HepG2 (cell line): ENCODE data around the gene ABCC5. TPM values are rescaled to one million over a fixed set of nuclear protein-coding genes. Genes with fewer than 3 reads are reported as not detected.

ENCODE experiments used
- ATAC-seq: fragments of 200-7000 bp; cut with Tn5 transposase; 3 replicates; pipeline ENCODE4 v1.9.1; 2020; ENCODE audit warnings: mild to moderate bottlenecking, moderate library complexity
- BruUV-seq: library from RNA; stranded (reverse); fragments of 400-500 nt; replicated peaks from 2 replicates; lab custom pipeline; 2021; lab: Mats Ljungman, UMichigan
- CTCF ChIA-PET: fragments of 300-600 bp; formaldehyde crosslinking; extraction: SDS; loops from one replicate; lab custom pipeline; 2021; ENCODE audit warnings: low total read pairs, inconsistent platforms, low intra/inter-chr PET ratio; lab: Yijun Ruan, JAX
- POLR2A ChIA-PET: fragments of 350-600 bp; sonication (Branson Sonifier 250); formaldehyde crosslinking; loops from one replicate; lab custom pipeline; 2020; ENCODE audit warnings: antibody characterized with exemption, inconsistent platforms; lab: Yijun Ruan, JAX
- DNase-seq: peaks from one replicate; pipeline ENCODE4 v3.0.0-alpha.2; 2015; ENCODE audit warnings: low spot score
- FAIRE-seq: peaks from 3 replicates; lab custom pipeline; 2011; peaks lifted over from hg19 to GRCh38; lab: Jason Lieb, UNC
- H2AFZ ChIP-seq: one replicate; pipeline ENCODE4 v1.6.1; 2011; ENCODE audit warnings: low read length, inconsistent platforms
- H3K27ac ChIP-seq: fragments of 300-600 bp; 3 replicates; pipeline ENCODE4 v1.8.0; 2011; ENCODE audit warnings: mixed run types, mild to moderate bottlenecking, mixed read lengths, low read length, inconsistent platforms; ENCODE audit not compliant: insufficient read depth; ENCODE audit errors: extremely low read length
- H3K27me3 ChIP-seq, 2 experiments: fragments of 200-600 bp in 1 of 2; 2 replicates in 1 of 2; 3 replicates in 1 of 2; pipeline versions ENCODE4 v1.6.0 to v1.8.0; 2011; ENCODE audit warnings: low read length in 2 of 2, mild to moderate bottlenecking in 2 of 2, moderate library complexity in 2 of 2, inconsistent platforms in 1 of 2; ENCODE audit not compliant: insufficient read depth in 2 of 2, control insufficient read depth in 1 of 2
- H3K36me3 ChIP-seq, 2 experiments: fragments of 200-600 bp in 1 of 2; replicated peaks in 1 of 2; 2 replicates in 1 of 2; 3 replicates in 1 of 2; pipeline versions ENCODE4 v1.5.1 to v1.8.0; 2011; ENCODE audit warnings: low read length in 2 of 2, inconsistent platforms in 1 of 2; ENCODE audit not compliant: insufficient read depth in 2 of 2, control insufficient read depth in 1 of 2
- H3K4me1 ChIP-seq: 2 replicates; pipeline ENCODE4 v1.5.1; 2012; ENCODE audit warnings: low read length, inconsistent platforms; ENCODE audit not compliant: insufficient read depth
- H3K4me2 ChIP-seq: 2 replicates; pipeline ENCODE4 v1.6.0; 2011; ENCODE audit warnings: low read depth, low read length, inconsistent platforms
- H3K4me3 ChIP-seq, 3 experiments: fragments of 200-600 bp in 1 of 3; sonication (generic), shearing (Covaris generic) in 1 of 3; replicated peaks in 1 of 3; 2 replicates each; pipeline ENCODE4 v1.5.1; 2011 to 2016; ENCODE audit warnings: low read length in 3 of 3, inconsistent platforms in 2 of 3, low read depth in 2 of 3, mild to moderate bottlenecking in 2 of 3, control low read depth in 1 of 3, mixed read lengths in 1 of 3; ENCODE audit not compliant: insufficient read depth in 1 of 3
- H3K79me2 ChIP-seq: one replicate; pipeline ENCODE4 v1.6.1; 2011; ENCODE audit warnings: low read length, inconsistent platforms; ENCODE audit not compliant: insufficient read depth
- H3K9ac ChIP-seq: 2 replicates; pipeline ENCODE4 v1.6.0; 2011; ENCODE audit warnings: mild to moderate bottlenecking, low read depth, low read length, inconsistent platforms; ENCODE audit not compliant: insufficient read depth
- H3K9me3 ChIP-seq: 2 replicates; pipeline ENCODE4 v1.5.1; 2012; ENCODE audit warnings: mild to moderate bottlenecking, low read length
- H4K20me1 ChIP-seq: 2 replicates; pipeline ENCODE4 v1.6.0; 2011; ENCODE audit warnings: inconsistent platforms, mild to moderate bottlenecking, low read length, moderate library complexity; ENCODE audit not compliant: insufficient read depth
- CC2D1A ChIP-seq: sonication (generic); formaldehyde crosslinking; IDR thresholded peaks from 2 replicates; pipeline ENCODE4 v1.8.1; 2023; ENCODE audit warnings: mild to moderate bottlenecking, missing genetic modification reagents
- ELF3 ChIP-seq: IDR thresholded peaks from 2 replicates; pipeline ENCODE4 v1.6.1; 2016; ENCODE audit warnings: missing genetic modification reagents, missing compliant biosample characterization
- FOSL2 ChIP-seq: sonication (generic); formaldehyde crosslinking; IDR thresholded peaks from 2 replicates; pipeline ENCODE4 v1.4.0; 2020; ENCODE audit warnings: missing genetic modification reagents
- GFI1 ChIP-seq: sonication (generic); formaldehyde crosslinking; IDR thresholded peaks from 2 replicates; pipeline ENCODE4 v1.5.0; 2020; ENCODE audit warnings: missing genetic modification reagents, mild to moderate bottlenecking, borderline replicate concordance
- HMG20B ChIP-seq: conservative IDR thresholded peaks from 2 replicates; pipeline ENCODE4 v1.6.1; 2016; ENCODE audit warnings: missing genetic modification reagents, missing compliant biosample characterization
- HNRNPUL1 ChIP-seq: fragments of 200-400 bp; formaldehyde crosslinking; IDR thresholded peaks from 2 replicates; pipeline ENCODE4 v1.6.1; 2017; ENCODE audit warnings: low read depth, mild to moderate bottlenecking, low read length, moderate library complexity
- KDM4B ChIP-seq: sonication (generic); formaldehyde crosslinking; IDR thresholded peaks from 2 replicates; pipeline ENCODE4 v1.4.0; 2020; ENCODE audit warnings: missing genetic modification reagents
- MED1 ChIP-seq: sonication (generic); formaldehyde crosslinking; IDR thresholded peaks from 2 replicates; pipeline ENCODE4 v1.4.0; 2020; ENCODE audit warnings: missing genetic modification reagents
- SP2 ChIP-seq: sonication (generic); formaldehyde crosslinking; IDR thresholded peaks from 2 replicates; pipeline ENCODE4 v1.5.1; 2020; ENCODE audit warnings: mild to moderate bottlenecking, missing genetic modification reagents
- SPEN ChIP-seq: sonication (generic); formaldehyde crosslinking; IDR thresholded peaks from 2 replicates; pipeline ENCODE4 v1.5.1; 2020; ENCODE audit warnings: low read depth, mild to moderate bottlenecking, missing genetic modification reagents
- SRSF1 ChIP-seq: fragments of 200-400 bp; formaldehyde crosslinking; optimal IDR thresholded peaks from 2 replicates; pipeline ENCODE3; 2017; ENCODE audit warnings: mild to moderate bottlenecking, low read depth, low read length, moderate library complexity
- ZBTB1 ChIP-seq: sonication (generic); formaldehyde crosslinking; IDR thresholded peaks from 2 replicates; pipeline ENCODE4 v1.4.0; 2020; ENCODE audit warnings: missing genetic modification reagents, borderline replicate concordance
- ZBTB33 ChIP-seq: sonication (generic); formaldehyde crosslinking; IDR thresholded peaks from 2 replicates; pipeline ENCODE4 v1.4.0; 2020; ENCODE audit warnings: missing genetic modification reagents
- ZC3H13 ChIP-seq: sonication (generic); formaldehyde crosslinking; IDR thresholded peaks from 2 replicates; pipeline ENCODE4 v1.8.1; 2023; ENCODE audit warnings: mild to moderate bottlenecking, missing genetic modification reagents, moderate library complexity
- ZKSCAN1 ChIP-seq: fragments of 150-350 bp; IDR thresholded peaks from 2 replicates; pipeline ENCODE4 v1.6.1; 2014; ENCODE audit warnings: low read length
- ZMYM2 ChIP-seq: sonication (generic); formaldehyde crosslinking; IDR thresholded peaks from 2 replicates; pipeline ENCODE4 v1.8.0; 2022; ENCODE audit warnings: mild to moderate bottlenecking, missing genetic modification reagents
- ZNF224 ChIP-seq: sonication (generic); formaldehyde crosslinking; IDR thresholded peaks from 2 replicates; pipeline ENCODE4 v1.5.0; 2020; ENCODE audit warnings: mild to moderate bottlenecking, missing genetic modification reagents
- ZNF335 ChIP-seq: sonication (generic); formaldehyde crosslinking; IDR thresholded peaks from 2 replicates; pipeline ENCODE4 v1.4.0; 2020; ENCODE audit warnings: missing genetic modification reagents
- ZNF431 ChIP-seq: sonication (generic); formaldehyde crosslinking; IDR thresholded peaks from 2 replicates; pipeline ENCODE4 v1.9.0; 2022; ENCODE audit warnings: missing genetic modification reagents, low read depth, mild to moderate bottlenecking, borderline replicate concordance
- ZNF451 ChIP-seq: sonication (generic); formaldehyde crosslinking; IDR thresholded peaks from 2 replicates; pipeline ENCODE4 v1.5.0; 2020; ENCODE audit warnings: mild to moderate bottlenecking, missing genetic modification reagents
- ZNF564 ChIP-seq: sonication (generic); formaldehyde crosslinking; IDR thresholded peaks from 2 replicates; pipeline ENCODE4 v1.8.1; 2023; ENCODE audit warnings: mild to moderate bottlenecking, missing genetic modification reagents
- ZNF780A ChIP-seq: sonication (generic); formaldehyde crosslinking; IDR thresholded peaks from 2 replicates; pipeline ENCODE4 v1.8.0; 2022; ENCODE audit warnings: mild to moderate bottlenecking, missing genetic modification reagents, moderate library complexity
- WGBS: methylation state at CpG from one replicate; pipeline ENCODE4 v1.1.6; 2017; ENCODE audit warnings: low lambda C conversion rate; 5-methylcytosine and 5-hydroxymethylcytosine counted together
- in situ Hi-C: cut with HindIII; loops from 2 replicates; pipeline ENCODE4 v1.10.0; 2017; ENCODE audit warnings: low pct_unique_long_range_greater_than_20kb; ENCODE audit not compliant: extremely low pct_ligation_motif_present
- intact Hi-C: fragments of 100-400 bp; cut with micrococcal nuclease; formaldehyde crosslinking; loops from one replicate; pipeline ENCODE4 v1.10.0; 2022; ENCODE audit not compliant: unreplicated experiment
- polyA plus RNA-seq, 8 experiments: library from polyadenylated mRNA; depleted of rRNA in 3 of 8; stranded (reverse) in 7 of 8; unstranded in 1 of 8; fragments of >200 nt; fragmentation: Illumina TruSeq in 4 of 8; extraction: Trizol in 4 of 8; gene quantifications; 2 replicates each; pipeline versions ENCODE4 v1.2.1 to v1.2.3, GENCODE V29; 2011 to 2016; ENCODE audit warnings: low read depth in 4 of 8, missing spikeins in 1 of 8, mixed read lengths in 1 of 8; ENCODE audit not compliant: insufficient read depth in 1 of 8
- total RNA-seq, 5 experiments: library from RNA; depleted of rRNA; stranded (reverse); fragments of >200 nt; fragmentation: Illumina TruSeq; extraction: Trizol; gene quantifications; 2 replicates each; pipeline ENCODE4 v1.2.3, GENCODE V29; 2016; ENCODE audit warnings: low read depth in 1 of 5

Gene ABCC5
- total and polyA plus RNA-seq, 2 of the 13 experiments (the other 11 are each of a cell fraction or from before 2014, with no cell fraction given): 12.5 to 12.7 TPM

- TF ChIP-seq HNRNPUL1: no peak
- TF ChIP-seq ZBTB33 (CRISPR knock-in tag): no peak
- no peak for TF ChIP-seq ZNF451 (CRISPR knock-in tag)
- TF ChIP-seq ZBTB1 (CRISPR knock-in tag): no peak
- no peak for TF ChIP-seq ZNF224
- no peak for TF ChIP-seq SRSF1
- no peak for TF ChIP-seq CC2D1A (CRISPR knock-in tag)
- TF ChIP-seq MED1 (CRISPR knock-in tag): no peak
These were observed 4.6 kb upstream of the ABCC5 start (continued) for GRCh38 chr3:184022323-184022722.

- Histone ChIP-seq H2AFZ (peak overlapping the region; percentile 91), H3K36me3 (no peaks in the 10 kb centered on the region), H3K4me2 (peak overlapping the region; percentile 81), H3K27me3 (no peaks in the 10 kb centered on the region), H3K9ac (peak overlapping the region; percentile 50), H3K79me2 (no peaks in the 10 kb centered on the region), H3K27ac (no peak overlapping the region), H3K4me1 (peaks cover 36% of the 10 kb centered on the region), H3K9me3 (no peaks in the 10 kb centered on the region), H4K20me1 (no peaks in the 10 kb centered on the region), H3K4me3 (peak overlapping the region; percentile 73 to 97 (median 79))
- 82% methylated on average over 21 of the region's 21 CpGs for WGBS
- ChIA-PET CTCF (interaction anchor here (2.5 kb wide), 1 partner anchor 123 kb away, joined by 17 read pairs; no protein-coding TSS in a partner anchor), POLR2A (interaction anchor here (0.7 to 1.5 kb wide), 10 partner anchors 31 to 138 kb away, joined by 3 to 7 read pairs (median 4); partner anchors contain the start of gene EIF2B5)
- no peak for ATAC-seq
- in situ Hi-C loops (loop anchor here (5.0 kb wide), 1 partner anchor 121 kb away; no protein-coding TSS in a partner anchor), intact Hi-C loops (loop anchor here (1.0 to 10.0 kb wide), 2 partner anchors 123 to 226 kb away; partner anchors contain the start of genes ALG3 and EEF1AKMT4)
- no peak for FAIRE-seq
- no peak for DNase-seq
- BruUV-seq: no TSS peak
- TF ChIP-seq ZMYM2 (CRISPR knock-in tag): 0 out of 2 replicates have a peak, but pooled peaks have one; percentile 6
- no peak for TF ChIP-seq SPEN (CRISPR knock-in tag)
- 0 out of 2 replicates have a peak, but pooled peaks have one; percentile 11 for TF ChIP-seq GFI1 (CRISPR knock-in tag)
- TF ChIP-seq ZC3H13: no peak
- TF ChIP-seq ZNF780A (CRISPR knock-in tag): no peak
- TF ChIP-seq ELF3 (CRISPR knock-in tag): no peak
- TF ChIP-seq ZNF431 (CRISPR knock-in tag): 0 out of 2 replicates have a peak, but pooled peaks have one; percentile 1
- TF ChIP-seq HMG20B: no peak
- no peak for TF ChIP-seq SP2
- TF ChIP-seq ZNF564 (CRISPR knock-in tag): no peak
- TF ChIP-seq ZKSCAN1: no peak
- TF ChIP-seq FOSL2 (CRISPR knock-in tag): no peak
- TF ChIP-seq KDM4B (CRISPR knock-in tag): no peak
- no peak for TF ChIP-seq ZNF335
These were observed 815 bp upstream of the ABCC5 start for GRCh38 chr3:184018424-184018973.
